Measurements from ENCODE around the gene LRRC8C.

The LRRC8C gene

DNA sequence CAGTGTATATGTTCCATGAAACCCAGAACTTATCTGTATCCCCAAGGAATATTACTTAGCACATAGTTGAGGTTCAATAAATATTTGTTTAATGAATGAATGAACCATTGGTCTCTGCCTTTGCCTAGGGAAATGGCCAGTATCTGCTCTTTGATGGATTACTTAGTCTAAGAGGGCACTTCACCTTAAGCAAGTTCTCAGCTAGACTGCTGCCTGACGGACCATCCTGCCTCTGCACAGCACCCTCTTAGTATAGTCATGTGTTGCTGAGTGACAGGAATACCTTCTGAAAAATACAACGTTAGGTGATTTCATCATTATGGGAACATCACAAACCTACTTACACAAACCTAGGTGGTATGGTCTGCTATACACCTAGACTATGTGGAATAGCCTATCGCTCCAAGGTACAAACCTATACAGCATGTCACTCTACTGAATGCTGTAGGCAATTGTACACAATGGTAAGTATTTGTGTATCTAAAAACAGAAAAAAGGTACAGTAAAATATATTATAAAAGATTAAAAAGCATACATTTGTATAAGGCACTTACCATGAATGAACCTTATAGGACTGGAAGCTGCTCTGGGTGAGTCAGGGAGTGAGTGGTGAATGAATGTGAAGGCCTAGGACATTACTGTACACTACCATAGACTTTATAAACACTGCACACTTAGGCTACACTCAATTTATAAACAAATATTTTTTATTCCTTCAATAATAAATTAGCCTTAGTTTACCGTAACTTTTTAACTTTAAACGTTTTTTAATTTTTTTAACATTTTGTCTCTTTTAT, 104.2 kb downstream of the LRRC8C start:
- TF ChIP-seq CTCF (conservative IDR thresholded peaks at IDR 0.05): no peak
- no peak overlapping the region for H3K27ac ChIP-seq

DNA sequence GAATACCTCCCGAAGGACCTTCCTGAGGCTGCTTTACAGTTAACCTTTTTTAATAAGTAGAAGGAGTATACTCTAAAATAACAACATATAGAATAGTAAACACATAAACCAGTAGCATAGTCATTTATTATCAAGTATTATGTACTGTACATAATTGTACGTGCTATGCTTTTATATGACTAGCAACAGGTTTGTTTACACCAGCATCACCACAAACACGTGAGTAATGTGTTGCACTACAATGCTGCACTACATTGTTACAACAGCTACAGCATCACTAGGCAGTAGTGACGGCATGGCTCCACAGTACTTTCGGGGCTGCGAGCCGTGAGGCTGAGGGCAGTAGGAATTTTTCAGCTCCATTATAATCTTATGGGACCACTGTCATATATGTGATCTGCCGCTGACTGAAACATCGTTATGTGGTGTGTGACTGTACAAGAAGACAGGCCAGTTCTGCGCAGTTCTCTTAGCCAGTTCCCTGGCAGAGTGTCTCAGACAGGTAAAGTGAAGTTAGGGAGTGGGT, 105.1 kb downstream of the LRRC8C start:
- no peak for TF ChIP-seq CTCF (conservative IDR thresholded peaks at IDR 0.05)
- H3K27ac ChIP-seq: no peak overlapping the region

- no peak overlapping the region for H3K27ac ChIP-seq
- TF ChIP-seq CTCF (conservative IDR thresholded peaks at IDR 0.05): no peak
These were observed 106.3 kb downstream of the LRRC8C start for GRCh38 chr1:89739013-89739843.

- no peak overlapping the region for H3K27ac ChIP-seq
- TF ChIP-seq CTCF (conservative IDR thresholded peaks at IDR 0.05): no peak
These were observed 106.9 kb downstream of the LRRC8C start for GRCh38 chr1:89739844-89740216.

DNA sequence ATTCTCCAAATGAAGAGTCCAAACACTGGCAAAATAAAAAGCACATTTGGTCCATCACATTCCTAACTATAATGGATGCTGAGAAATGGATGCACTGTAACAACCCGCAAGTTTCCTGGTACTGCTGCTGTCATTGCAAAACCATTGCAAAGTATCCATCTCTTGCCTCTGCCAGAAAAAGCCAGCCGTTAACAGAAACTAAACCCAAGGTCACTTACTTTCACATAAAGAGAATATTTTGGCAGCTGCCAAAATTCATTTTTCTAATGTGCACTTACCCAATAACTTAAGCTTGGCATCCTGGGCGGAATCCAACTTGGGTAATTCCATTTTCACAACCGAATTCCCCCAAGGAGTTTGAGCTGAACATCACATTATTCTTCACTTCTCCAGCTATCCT, 110.9 kb downstream of the LRRC8C start:
- no peak for TF ChIP-seq CTCF (conservative IDR thresholded peaks at IDR 0.05)
- H3K27ac ChIP-seq: no peak overlapping the region

DNA sequence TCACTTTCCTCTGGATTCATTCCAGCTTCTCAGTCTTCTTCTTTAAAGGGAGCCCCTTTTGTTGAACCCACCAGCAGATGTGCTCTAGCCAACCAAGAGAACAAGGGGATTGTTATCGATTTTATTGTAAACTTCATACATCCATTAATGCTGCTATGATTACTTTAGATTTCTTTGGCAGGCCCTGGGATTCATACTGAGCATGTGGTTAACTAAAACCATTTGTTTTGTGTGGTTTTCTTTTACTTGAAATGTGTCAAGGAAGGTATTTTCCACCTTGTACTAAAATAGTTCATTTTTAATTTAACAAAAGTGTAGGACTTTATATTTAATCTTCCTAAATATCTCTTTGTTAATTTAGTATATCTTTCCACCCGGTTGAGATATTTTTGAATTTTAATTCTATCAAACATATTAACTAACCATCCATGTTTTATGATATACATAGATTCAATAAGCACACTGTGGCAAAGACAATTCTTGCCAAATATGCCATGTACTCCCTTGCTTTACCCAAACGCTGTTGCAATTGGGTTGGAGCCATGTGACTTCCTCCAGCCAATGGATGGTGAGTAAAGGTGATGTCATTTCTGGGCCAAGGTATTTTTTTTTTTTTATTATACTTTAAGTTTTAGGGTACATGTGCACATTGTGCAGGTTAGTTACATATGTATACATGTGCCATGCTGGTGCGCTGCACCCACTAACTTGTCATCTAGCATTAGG, 113.7 kb downstream of the LRRC8C start:
- no peak for TF ChIP-seq CTCF (conservative IDR thresholded peaks at IDR 0.05)
- no peak overlapping the region for H3K27ac ChIP-seq

- TF ChIP-seq CTCF (conservative IDR thresholded peaks at IDR 0.05): no peak
- no peak overlapping the region for H3K27ac ChIP-seq
These were observed 120.8 kb downstream of the LRRC8C start for GRCh38 chr1:89753761-89754160.

Data from VCaP (cell line).